ENCODE data around the gene ORC6. TPM values are rescaled to one million over a fixed set of nuclear protein-coding genes. Genes with fewer than 3 reads are reported as not detected.

The ORC6 gene
- total RNA-seq, 4 donors from 2014 or later = 0.60 to 4.9 (median 2.7) TPM; not detected in 1

DNA sequence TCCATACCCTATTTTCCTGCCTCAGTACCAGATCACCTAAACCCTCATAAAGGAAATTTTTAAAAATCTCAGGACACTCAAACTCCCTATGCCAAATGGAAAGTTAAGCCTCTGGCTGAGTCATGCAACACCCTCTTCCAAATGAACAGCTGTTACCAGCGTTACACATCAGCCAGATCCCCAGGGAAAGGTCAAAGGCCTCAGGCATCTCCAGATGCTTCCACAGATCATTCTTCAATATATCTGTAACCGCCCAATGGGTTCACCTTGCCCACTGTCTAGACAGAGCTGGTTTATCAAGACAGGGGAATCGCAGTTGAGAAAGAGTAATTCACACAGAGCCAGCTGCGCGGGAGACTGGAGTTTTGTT lies 39.2 kb upstream of the ORC6 start:
- H3K36me3 ChIP-seq = no peaks in the 10 kb centered on the region
- intact Hi-C loops (cut with DNase I; ENCODE audit: low total_unique reads) = no loop called here
- WGBS, 2 donors (ENCODE audit: low coverage in 1 of 2) = 84% methylated on average over 5 of the region's 5 CpGs; no CpG with 5 or more reads in 1 of the 2 donors
- H3K9me3 ChIP-seq = no peaks in the 10 kb centered on the region
- no peaks in the 10 kb centered on the region for H3K27me3 ChIP-seq
- no peak for DNase-seq
- H3K4me3 ChIP-seq = no peak overlapping the region
- TF ChIP-seq EP300 (IDR thresholded peaks at IDR 0.05; ENCODE audit: low read depth) (no peak), POLR2A (IDR thresholded peaks at IDR 0.05) (no peak), POLR2AphosphoS5 (IDR thresholded peaks at IDR 0.05) (peak in 1 of 3 donors; percentile 19)
- TF ChIP-seq, protein P1, sequence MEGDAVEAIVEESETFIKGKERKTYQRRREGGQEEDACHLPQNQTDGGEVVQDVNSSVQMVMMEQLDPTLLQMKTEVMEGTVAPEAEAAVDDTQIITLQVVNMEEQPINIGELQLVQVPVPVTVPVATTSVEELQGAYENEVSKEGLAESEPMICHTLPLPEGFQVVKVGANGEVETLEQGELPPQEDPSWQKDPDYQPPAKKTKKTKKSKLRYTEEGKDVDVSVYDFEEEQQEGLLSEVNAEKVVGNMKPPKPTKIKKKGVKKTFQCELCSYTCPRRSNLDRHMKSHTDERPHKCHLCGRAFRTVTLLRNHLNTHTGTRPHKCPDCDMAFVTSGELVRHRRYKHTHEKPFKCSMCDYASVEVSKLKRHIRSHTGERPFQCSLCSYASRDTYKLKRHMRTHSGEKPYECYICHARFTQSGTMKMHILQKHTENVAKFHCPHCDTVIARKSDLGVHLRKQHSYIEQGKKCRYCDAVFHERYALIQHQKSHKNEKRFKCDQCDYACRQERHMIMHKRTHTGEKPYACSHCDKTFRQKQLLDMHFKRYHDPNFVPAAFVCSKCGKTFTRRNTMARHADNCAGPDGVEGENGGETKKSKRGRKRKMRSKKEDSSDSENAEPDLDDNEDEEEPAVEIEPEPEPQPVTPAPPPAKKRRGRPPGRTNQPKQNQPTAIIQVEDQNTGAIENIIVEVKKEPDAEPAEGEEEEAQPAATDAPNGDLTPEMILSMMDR (IDR thresholded peaks at IDR 0.05) = no peak
- in situ Hi-C loops (cut with MboI; ENCODE audit: low pct_ligation_motif_present in 1 of 4, low pct_unique_long_range_greater_than_20kb in 1 of 4, low sequenced_read_pairs in 3 of 4) = loop anchor here in 2 of 4 donors (25.0 kb wide), 1 partner anchor 287 kb away; no protein-coding TSS in a partner anchor
- no peaks in the 10 kb centered on the region for H3K4me1 ChIP-seq
- peak overlapping the region; percentile 46 to 59 (median 56) for H3K27ac ChIP-seq

DNA sequence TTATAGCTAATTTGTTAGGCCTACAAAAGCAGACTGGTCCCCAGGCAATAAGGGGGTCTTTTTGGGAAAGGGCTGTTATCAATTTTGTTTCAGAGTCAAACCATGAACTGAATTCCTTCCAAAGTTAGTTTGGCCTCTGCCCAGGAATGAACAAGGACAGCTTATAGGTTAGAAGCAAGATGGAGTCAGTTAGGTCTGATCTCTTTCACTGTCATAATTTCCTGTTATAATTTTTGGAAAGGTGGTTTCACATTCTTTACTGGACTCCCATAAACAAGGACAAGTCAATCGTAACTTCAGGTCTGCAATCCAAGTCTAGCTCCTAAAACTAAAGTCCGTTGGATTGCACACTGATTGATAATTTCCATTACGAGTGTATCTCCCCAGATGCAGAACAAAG lies 38.2 kb upstream of the ORC6 start:
- Histone ChIP-seq H3K27ac (no peak overlapping the region), H3K27me3 (no peaks in the 10 kb centered on the region), H3K9me3 (no peaks in the 10 kb centered on the region), H3K4me3 (no peak overlapping the region), H3K36me3 (no peaks in the 10 kb centered on the region), H3K4me1 (no peaks in the 10 kb centered on the region)
- TF ChIP-seq, protein P1 (IDR thresholded peaks at IDR 0.05) = no peak
- TF ChIP-seq POLR2A (IDR thresholded peaks at IDR 0.05) (no peak), EP300 (IDR thresholded peaks at IDR 0.05; ENCODE audit: low read depth) (no peak), POLR2AphosphoS5 (IDR thresholded peaks at IDR 0.05) (no peak)
- intact Hi-C loops (cut with DNase I; ENCODE audit: low total_unique reads) = no loop called here
- no peak for DNase-seq
- 77 to 90% methylated on average over 3 of the region's 3 CpGs for WGBS, 2 donors (ENCODE audit: low coverage in 1 of 2)
- in situ Hi-C loops (cut with MboI; ENCODE audit: low pct_ligation_motif_present in 1 of 4, low pct_unique_long_range_greater_than_20kb in 1 of 4, low sequenced_read_pairs in 3 of 4) = loop anchor here in 2 of 4 donors (25.0 kb wide), 1 partner anchor 286 kb away; no protein-coding TSS in a partner anchor

DNA sequence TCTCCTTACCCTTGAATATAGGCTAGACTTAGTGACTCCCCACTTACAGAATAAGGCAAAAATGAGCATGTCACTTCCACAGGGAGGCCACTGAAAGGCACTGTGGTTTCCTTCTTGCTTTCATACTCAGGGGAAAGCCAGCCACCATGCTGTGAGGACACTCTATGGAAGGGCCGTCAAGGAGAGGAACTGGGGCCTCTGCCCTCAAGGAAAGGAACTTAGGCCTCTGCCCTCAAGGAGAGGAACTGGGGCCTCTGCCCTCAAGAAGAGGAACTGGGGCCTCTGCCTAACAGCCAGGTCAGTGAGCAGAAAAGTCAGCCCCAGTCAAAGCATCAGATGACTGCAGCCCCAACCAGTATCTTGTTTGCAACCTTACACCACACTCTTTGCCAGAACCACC lies 30.5 kb upstream of the ORC6 start:
- no peaks in the 10 kb centered on the region for H3K9me3 ChIP-seq
- H3K4me1 ChIP-seq = no peaks in the 10 kb centered on the region
- in situ Hi-C loops (cut with MboI; ENCODE audit: low pct_ligation_motif_present in 1 of 4, low pct_unique_long_range_greater_than_20kb in 1 of 4, low sequenced_read_pairs in 3 of 4) (loop anchor here in 2 of 4 donors (25.0 kb wide), 1 partner anchor 278 kb away; no protein-coding TSS in a partner anchor), intact Hi-C loops (cut with DNase I; ENCODE audit: low total_unique reads) (no loop called here)
- peaks cover 0 to 27% (median 12%) of the 10 kb centered on the region in 4 donors for H3K36me3 ChIP-seq
- 40 to 54% methylated on average over 1 of the region's 1 CpG for WGBS, 2 donors (ENCODE audit: low coverage in 1 of 2)
- no peak overlapping the region for H3K27ac ChIP-seq
- no peaks in the 10 kb centered on the region for H3K27me3 ChIP-seq
- no peak overlapping the region for H3K4me3 ChIP-seq
- no peak for TF ChIP-seq POLR2A (IDR thresholded peaks at IDR 0.05)
- TF ChIP-seq, protein P1 (IDR thresholded peaks at IDR 0.05) = no peak
- TF ChIP-seq EP300 (IDR thresholded peaks at IDR 0.05; ENCODE audit: low read depth) = no peak
- no peak for TF ChIP-seq POLR2AphosphoS5 (IDR thresholded peaks at IDR 0.05)
- DNase-seq = peak; percentile 12

DNA sequence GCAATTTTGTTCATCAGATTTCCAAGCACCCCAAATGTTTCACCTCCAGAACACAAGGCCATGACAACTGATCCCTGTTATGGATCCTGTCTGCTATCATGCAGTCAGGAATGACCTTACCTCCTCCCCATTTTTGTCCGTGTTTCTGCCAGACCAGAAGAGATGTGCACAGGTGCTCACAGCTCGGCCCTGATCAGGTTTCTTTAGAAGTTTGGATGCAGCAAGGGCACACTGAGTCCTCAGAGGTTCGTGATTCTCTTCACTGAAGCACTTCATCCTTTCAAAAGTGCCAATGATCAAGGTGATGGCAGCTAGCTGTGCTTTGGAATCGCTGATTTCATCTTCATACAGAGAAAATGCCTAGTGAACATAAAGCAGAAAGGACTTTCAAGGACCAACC lies 27.3 kb upstream of the ORC6 start:
- Histone ChIP-seq H3K4me1 (no peaks in the 10 kb centered on the region), H3K36me3 (peaks cover 0 to 44% (median 19%) of the 10 kb centered on the region in 4 donors), H3K9me3 (no peaks in the 10 kb centered on the region), H3K27me3 (no peaks in the 10 kb centered on the region), H3K27ac (no peak overlapping the region), H3K4me3 (no peak overlapping the region)
- intact Hi-C loops (cut with DNase I; ENCODE audit: low total_unique reads) = no loop called here
- no peak for TF ChIP-seq EP300 (IDR thresholded peaks at IDR 0.05; ENCODE audit: low read depth)
- no peak for DNase-seq
- WGBS, 2 donors (ENCODE audit: low coverage in 1 of 2) = 0 to 66% methylated on average over 1 to 4 of the region's 4 CpGs
- in situ Hi-C loops (cut with MboI; ENCODE audit: low pct_ligation_motif_present in 1 of 4, low pct_unique_long_range_greater_than_20kb in 1 of 4, low sequenced_read_pairs in 3 of 4) = loop anchor here in 2 of 4 donors (25.0 kb wide), 1 partner anchor 275 kb away; no protein-coding TSS in a partner anchor
